IPS-18c (cell line): ENCODE data around the gene RAB44.

ENCODE experiments used
- H3K4me3 ChIP-seq: 2 replicates; pipeline ENCODE4 v1.7.0; 2013; ENCODE audit warnings: low read depth, mild to moderate bottlenecking, low read length, moderate library complexity; ENCODE audit not compliant: insufficient read depth
- H3K9me3 ChIP-seq: one replicate; pipeline ENCODE4 v1.6.1; 2013; ENCODE audit warnings: mild to moderate bottlenecking, low read length, moderate library complexity; ENCODE audit not compliant: control insufficient read depth, insufficient read depth

The RAB44 gene

DNA sequence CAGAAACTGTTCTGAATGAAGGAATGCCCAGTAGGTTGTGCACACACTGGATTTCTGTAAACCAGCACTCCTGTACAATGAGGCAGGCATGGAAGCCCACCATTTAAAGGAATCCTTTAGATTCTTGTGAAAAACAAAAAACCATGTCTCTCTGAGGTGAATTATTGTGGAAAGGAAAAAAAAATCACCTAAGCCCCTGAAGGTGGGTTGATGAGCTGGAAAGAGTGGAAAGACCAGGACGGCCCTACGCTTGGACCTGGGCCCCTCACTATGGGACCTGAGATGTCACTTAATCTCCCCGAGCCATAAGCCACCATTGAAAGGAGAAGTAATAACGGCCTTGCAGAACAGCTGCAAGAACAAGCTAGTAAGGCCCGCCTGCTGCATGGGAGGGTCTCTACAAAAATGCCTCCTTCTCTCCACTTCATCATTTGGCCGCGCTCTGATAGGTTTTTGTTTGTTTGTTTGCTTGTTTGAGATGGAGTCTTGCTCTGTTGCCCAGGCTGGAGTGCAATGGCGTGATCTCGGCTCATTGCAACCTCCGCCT is 68.8 kb downstream of the RAB44 start:
- H3K4me3 ChIP-seq, result no peak overlapping the region

DNA sequence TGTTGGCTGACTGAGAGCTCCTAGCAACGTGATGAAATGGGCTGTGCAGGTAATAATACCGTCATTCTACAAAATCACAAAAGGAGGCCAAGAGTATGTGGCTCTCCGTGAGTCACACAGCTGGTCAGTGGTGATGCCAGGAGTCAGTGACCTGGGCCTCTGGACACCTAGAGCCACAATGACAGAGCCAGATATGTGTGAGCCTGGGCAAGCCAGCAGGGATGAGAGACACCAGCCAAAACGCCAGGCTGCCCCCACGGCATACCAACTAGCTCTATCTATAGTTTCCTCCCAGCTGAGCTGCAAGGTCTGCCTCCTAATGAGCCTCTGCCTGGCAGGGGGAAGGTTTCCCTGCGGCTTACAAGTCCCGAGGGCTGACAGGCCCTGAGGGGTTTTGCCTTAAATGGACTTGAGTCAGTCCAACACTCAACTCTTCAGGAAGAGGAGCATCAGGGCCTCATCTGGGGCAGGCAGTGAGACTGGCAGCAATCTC is 71.6 kb downstream of the RAB44 start:
- no peaks in the 10 kb centered on the region for H3K9me3 ChIP-seq

More for the DNA sequence above, 68.8 kb downstream of the RAB44 start:
- no peaks in the 10 kb centered on the region for H3K9me3 ChIP-seq

DNA sequence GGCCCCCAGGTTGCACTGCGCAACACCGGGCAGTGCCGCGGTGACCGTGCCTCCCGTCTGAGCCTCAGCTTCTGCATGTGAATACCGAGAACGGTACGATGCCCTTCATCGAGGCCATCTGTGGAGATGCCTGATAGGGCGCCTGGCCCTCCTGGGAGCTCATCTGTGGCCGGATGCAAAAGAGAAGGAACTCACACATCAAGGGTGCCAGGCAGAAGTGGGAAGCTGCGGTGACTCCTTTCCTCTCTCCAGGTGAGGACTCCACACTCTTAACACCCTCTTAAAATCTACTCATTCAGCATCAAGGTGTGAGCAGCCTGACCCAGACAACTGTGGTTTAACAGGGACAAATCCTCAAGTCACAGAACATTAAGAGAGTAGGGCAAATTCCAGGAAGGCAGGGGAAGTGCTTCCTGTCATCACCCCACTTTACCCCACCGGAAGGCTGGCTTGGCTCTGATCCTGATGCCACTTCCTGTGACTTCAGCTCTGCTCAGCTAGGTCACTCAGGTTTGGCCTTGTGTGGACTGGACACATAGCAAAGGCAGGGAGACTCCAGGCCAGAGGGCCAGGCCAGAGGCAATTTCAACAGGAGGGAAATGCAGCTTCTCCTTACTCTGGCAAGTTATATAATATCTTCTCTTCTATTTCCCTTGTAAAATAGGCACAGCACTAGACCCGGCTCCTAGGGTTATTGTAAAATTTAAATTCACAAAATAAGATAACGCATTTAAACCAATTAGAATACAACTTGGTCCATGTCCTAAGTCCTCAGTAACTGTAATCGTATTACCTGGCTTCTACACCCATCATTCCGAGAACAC is 72.3 kb downstream of the RAB44 start:
- H3K4me3 ChIP-seq, result no peak overlapping the region
- no peaks in the 10 kb centered on the region for H3K9me3 ChIP-seq

More for the DNA sequence above, 71.6 kb downstream of the RAB44 start:
- no peak overlapping the region for H3K4me3 ChIP-seq

DNA sequence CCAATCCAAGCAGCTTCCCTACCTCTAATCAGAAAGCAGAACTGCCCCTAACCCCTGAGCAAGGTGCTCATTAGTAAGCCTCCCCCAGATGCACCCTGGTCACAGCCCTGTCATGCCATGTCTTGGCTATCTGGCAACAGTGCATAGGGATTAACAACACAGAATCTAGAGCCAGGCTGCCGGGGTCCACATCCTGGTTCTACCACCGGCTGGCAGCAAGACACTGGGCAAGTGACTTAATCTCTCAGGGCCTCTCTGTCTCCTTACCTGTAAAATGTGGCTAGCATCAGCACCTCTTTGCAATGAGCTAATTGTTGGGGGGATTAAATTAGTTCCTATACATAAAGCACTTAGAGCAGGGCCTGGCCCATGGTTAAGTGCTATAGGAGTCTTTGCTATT is 73.5 kb downstream of the RAB44 start:
- Histone ChIP-seq H3K9me3 (no peaks in the 10 kb centered on the region), H3K4me3 (no peak overlapping the region)

DNA sequence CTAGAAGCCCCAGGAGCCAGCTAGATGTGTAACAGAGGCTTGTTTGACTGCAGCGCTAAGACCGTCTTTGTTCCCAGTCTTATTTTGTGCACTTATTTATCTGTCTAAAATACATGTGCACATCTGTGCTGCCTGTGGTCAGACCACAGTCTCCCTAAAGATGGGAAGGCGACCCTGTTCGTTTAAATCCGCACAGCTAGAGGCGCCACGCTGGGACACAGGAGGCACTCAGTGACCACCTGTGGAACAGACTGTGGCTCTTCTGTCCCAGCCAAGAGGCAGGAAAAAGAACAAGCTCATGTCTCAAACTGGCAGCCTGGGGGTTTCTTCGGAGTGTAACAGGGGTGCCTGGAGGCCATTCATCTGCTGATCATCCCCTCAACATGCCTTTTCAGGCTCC is 74.8 kb downstream of the RAB44 start:
- H3K9me3 ChIP-seq, result no peaks in the 10 kb centered on the region
- no peak overlapping the region for H3K4me3 ChIP-seq

DNA sequence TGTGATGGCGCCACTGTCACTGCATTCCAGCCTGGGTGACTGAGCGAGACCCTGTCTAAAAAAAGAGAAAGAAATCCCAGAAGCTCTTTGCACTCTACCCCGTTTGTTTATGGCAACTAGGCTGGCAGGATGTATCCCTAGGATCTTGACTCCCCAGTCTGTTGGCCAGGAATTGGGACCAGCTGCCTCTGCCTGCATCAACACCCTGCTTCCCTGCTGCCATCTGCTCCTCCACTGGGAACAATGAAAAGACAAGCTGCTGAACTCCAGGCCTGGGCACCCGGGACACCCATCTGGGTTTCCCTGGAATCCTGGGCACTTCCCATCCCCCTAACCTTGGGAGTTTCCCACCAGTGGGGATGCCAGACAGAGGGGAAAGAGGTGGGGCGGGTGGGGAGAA is 76.7 kb downstream of the RAB44 start:
- Histone ChIP-seq H3K9me3 (no peaks in the 10 kb centered on the region), H3K4me3 (no peak overlapping the region)

DNA sequence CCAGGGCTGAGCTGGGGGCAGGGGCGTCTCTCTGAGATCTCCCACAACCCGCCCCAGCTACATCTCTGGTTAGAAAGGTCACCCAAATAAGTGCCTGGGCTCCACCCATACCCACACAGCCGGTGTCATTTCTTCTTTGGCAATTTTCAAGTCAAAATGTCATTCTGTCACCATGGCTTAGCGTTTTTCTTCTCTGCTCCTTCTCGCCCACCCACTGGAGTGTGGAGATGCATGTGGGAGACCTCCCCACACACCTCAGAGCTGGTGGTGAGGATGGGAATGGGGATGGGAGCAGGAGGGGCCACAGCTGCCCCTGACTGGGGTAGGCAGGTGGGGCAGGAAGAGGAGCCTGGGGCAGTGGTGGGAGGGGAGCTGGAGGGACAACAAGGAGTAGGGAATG is 78.5 kb downstream of the RAB44 start:
- H3K9me3 ChIP-seq, result no peaks in the 10 kb centered on the region
- H3K4me3 ChIP-seq, result no peak overlapping the region

DNA sequence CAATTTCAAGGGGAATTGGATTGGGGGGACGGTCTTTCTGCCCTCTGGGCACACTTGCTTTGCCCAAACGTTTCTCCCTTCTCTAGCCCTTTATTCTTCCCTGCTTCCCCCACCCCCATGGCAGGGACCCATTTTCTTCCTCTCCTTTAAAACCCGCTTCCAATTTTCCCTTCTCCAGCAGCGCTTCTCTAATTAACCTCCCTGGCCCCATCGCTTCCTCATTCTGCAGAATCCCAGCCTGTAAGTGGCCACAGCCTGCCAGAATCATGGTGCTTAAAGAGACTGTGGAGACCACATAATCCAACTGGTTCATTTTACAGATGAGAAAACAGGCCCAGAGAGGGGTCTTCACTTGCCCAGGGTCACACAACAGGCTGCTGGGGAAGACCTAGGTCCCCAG is 80.2 kb downstream of the RAB44 start:
- Histone ChIP-seq H3K4me3 (no peak overlapping the region), H3K9me3 (no peaks in the 10 kb centered on the region)

DNA sequence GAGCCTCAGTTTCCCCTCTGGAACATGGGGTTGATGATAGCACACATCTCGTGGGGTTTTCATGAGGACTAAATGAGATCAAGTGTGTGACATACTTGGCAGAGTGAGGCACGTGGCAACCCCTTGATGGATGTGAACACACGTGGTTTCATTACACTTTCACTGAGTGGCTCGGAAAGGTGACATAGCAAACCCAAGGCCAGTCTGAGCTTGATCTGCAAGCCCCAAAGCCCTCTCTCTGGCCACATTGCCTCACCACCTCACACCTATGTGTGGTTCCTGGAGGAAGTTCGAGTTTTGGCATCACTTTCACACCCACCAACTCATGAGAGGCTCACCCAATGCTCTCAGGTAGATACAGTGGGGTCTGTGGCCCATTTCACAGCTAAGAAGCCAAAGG is 81.6 kb downstream of the RAB44 start:
- Histone ChIP-seq H3K4me3 (no peak overlapping the region), H3K9me3 (no peaks in the 10 kb centered on the region)

DNA sequence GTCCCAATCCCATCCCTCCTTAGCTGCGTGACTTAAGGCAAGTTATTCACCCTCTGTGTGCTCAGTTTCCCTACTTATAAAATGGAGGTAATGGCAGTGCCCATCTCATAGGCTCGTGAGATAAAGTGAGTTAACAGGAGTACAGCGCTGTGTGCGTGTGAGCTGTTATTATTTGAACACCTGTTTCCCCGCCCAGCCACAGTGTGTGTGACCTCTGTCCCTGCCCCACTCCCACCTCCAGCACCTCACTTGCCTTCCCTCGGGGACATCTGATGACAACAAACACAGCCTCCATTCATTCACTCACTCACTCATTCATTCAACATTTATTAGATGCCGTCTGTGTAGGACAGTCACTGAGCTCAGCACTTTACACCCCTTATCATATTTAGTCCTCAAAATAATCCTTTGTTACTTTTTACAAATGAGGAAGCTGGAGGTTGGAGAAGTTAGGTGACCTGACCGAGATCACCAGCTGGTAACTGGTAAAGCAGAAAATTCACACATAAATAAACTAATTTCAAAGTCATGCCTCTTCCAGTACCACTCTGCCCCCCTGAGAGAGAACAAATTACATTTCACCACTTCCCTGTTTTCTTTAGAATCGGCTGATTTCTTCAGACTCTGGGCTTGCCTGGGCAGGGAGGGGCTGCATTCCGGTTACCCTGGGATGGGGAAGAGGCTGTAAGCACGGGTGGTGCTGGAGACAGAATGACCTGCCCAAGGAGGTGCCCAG is 83.0 kb downstream of the RAB44 start:
- H3K9me3 ChIP-seq, result no peaks in the 10 kb centered on the region
- no peak overlapping the region for H3K4me3 ChIP-seq

DNA sequence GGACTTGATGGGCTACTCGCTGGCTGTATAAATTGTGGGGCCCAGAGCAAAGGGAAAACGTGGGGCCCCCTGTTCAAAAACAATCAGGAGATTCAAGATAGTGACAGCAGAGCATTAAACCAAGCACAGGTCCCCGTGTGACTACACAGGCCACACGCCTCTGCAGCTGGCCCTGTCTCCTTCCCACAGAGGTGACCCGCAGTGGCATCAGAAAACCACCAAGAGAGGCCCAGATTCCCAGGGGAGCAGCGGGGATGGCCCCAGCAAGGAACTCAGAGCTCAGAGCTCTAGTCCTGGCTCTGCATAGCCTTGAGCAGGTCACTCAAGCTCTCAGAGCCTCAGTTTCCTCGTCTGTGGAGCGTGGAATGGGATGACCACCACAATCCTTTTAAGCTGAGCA is 84.0 kb downstream of the RAB44 start:
- Histone ChIP-seq H3K4me3 (no peak overlapping the region), H3K9me3 (no peaks in the 10 kb centered on the region)
